Ectodermal cell (in vitro differentiated cells): ENCODE results near the gene GPR37.

ENCODE experiments used
- H3K27ac ChIP-seq: 2 replicates; pipeline ENCODE4 v1.7.0; 2013; ENCODE audit warnings: mild to moderate bottlenecking, low read depth, low read length; ENCODE audit not compliant: insufficient read depth, poor library complexity, severe bottlenecking
- H3K27me3 ChIP-seq: 2 replicates; pipeline ENCODE4 v1.7.0; 2013; ENCODE audit warnings: mild to moderate bottlenecking, low read length; ENCODE audit not compliant: insufficient read depth, control insufficient read depth, poor library complexity, severe bottlenecking
- H3K36me3 ChIP-seq: one replicate; pipeline ENCODE4 v1.7.0; 2013; ENCODE audit warnings: low read length; ENCODE audit not compliant: control insufficient read depth, insufficient read depth
- H3K4me1 ChIP-seq: one replicate; pipeline ENCODE4 v1.7.0; 2013; ENCODE audit warnings: low read length; ENCODE audit not compliant: control insufficient read depth, insufficient read depth
- H3K4me3 ChIP-seq: 2 replicates; pipeline ENCODE4 v1.7.0; 2013; ENCODE audit warnings: low read depth, low read length, control low read depth; ENCODE audit not compliant: insufficient read depth
- H3K9me3 ChIP-seq: 2 replicates; pipeline ENCODE4 v1.7.0; 2013; ENCODE audit warnings: mild to moderate bottlenecking, low read length, moderate library complexity; ENCODE audit not compliant: control insufficient read depth
- WGBS, 2 experiments: methylation state at CpG; one replicate each; pipeline ENCODE4 v1.1.7; 2013; ENCODE audit warnings: missing lambda C conversion rate in 2 of 2; 5-methylcytosine and 5-hydroxymethylcytosine counted together

Gene GPR37

GRCh38 chr7:124780608-124781007 is 15.0 kb upstream of the GPR37 start:
- Histone ChIP-seq H3K27ac (no peak overlapping the region), H3K36me3 (no peaks in the 10 kb centered on the region), H3K27me3 (no peaks in the 10 kb centered on the region), H3K4me1 (peaks cover 4% of the 10 kb centered on the region), H3K4me3 (no peak overlapping the region), H3K9me3 (no peaks in the 10 kb centered on the region)
- WGBS, 2 experiments, result 93 to 96% methylated on average over 1 of the region's 1 CpG

GRCh38 chr7:124780056-124780455 is 14.5 kb upstream of the GPR37 start:
- Histone ChIP-seq H3K27ac (no peak overlapping the region), H3K9me3 (no peaks in the 10 kb centered on the region), H3K4me3 (no peak overlapping the region), H3K36me3 (no peaks in the 10 kb centered on the region), H3K4me1 (peaks cover 4% of the 10 kb centered on the region), H3K27me3 (no peaks in the 10 kb centered on the region)

GRCh38 chr7:124779620-124780019 is 14.0 kb upstream of the GPR37 start:
- Histone ChIP-seq H3K36me3 (no peaks in the 10 kb centered on the region), H3K27ac (no peak overlapping the region), H3K27me3 (no peaks in the 10 kb centered on the region), H3K9me3 (no peaks in the 10 kb centered on the region), H3K4me1 (peaks cover 4% of the 10 kb centered on the region), H3K4me3 (no peak overlapping the region)

GRCh38 chr7:124779194-124779593 is 13.6 kb upstream of the GPR37 start:
- Histone ChIP-seq H3K36me3 (no peaks in the 10 kb centered on the region), H3K9me3 (no peaks in the 10 kb centered on the region), H3K27me3 (no peaks in the 10 kb centered on the region), H3K4me1 (peaks cover 4% of the 10 kb centered on the region), H3K4me3 (no peak overlapping the region), H3K27ac (no peak overlapping the region)
- WGBS, 2 experiments, result 86 to 93% methylated on average over 2 to 3 of the region's 3 CpGs

GRCh38 chr7:124777268-124777667 is 11.7 kb upstream of the GPR37 start:
- no peak overlapping the region for H3K4me3 ChIP-seq
- no peaks in the 10 kb centered on the region for H3K27me3 ChIP-seq
- H3K4me1 ChIP-seq, result peaks cover 4% of the 10 kb centered on the region
- no peak overlapping the region for H3K27ac ChIP-seq
- no peaks in the 10 kb centered on the region for H3K9me3 ChIP-seq
- WGBS, 2 experiments, result 80 to 88% methylated on average over 1 to 2 of the region's 2 CpGs
- no peaks in the 10 kb centered on the region for H3K36me3 ChIP-seq

- H3K27me3 ChIP-seq, result no peaks in the 10 kb centered on the region
Observed at GRCh38 chr7:124776153-124776552, 10.6 kb upstream of the GPR37 start.

GRCh38 chr7:124775422-124775821 is 9.8 kb upstream of the GPR37 start:
- Histone ChIP-seq H3K27ac (no peak overlapping the region), H3K4me3 (no peak overlapping the region), H3K9me3 (no peaks in the 10 kb centered on the region), H3K4me1 (no peaks in the 10 kb centered on the region), H3K36me3 (no peaks in the 10 kb centered on the region), H3K27me3 (no peaks in the 10 kb centered on the region)

More at GRCh38 chr7:124776153-124776552, 10.6 kb upstream of the GPR37 start:
- no peak overlapping the region for H3K4me3 ChIP-seq
- no peak overlapping the region for H3K27ac ChIP-seq
- no peaks in the 10 kb centered on the region for H3K4me1 ChIP-seq
- no peaks in the 10 kb centered on the region for H3K9me3 ChIP-seq
- WGBS, 2 experiments, result 86 to 98% methylated on average over 2 of the region's 2 CpGs
- H3K36me3 ChIP-seq, result no peaks in the 10 kb centered on the region

GRCh38 chr7:124773938-124774337 is 8.3 kb upstream of the GPR37 start:
- no peak overlapping the region for H3K27ac ChIP-seq
- H3K36me3 ChIP-seq, result no peaks in the 10 kb centered on the region
- no peaks in the 10 kb centered on the region for H3K4me1 ChIP-seq
- 93 to 99% methylated on average over 2 to 4 of the region's 4 CpGs for WGBS, 2 experiments
- no peaks in the 10 kb centered on the region for H3K9me3 ChIP-seq
- H3K27me3 ChIP-seq, result no peaks in the 10 kb centered on the region
- H3K4me3 ChIP-seq, result no peak overlapping the region

GRCh38 chr7:124773339-124773738 is 7.7 kb upstream of the GPR37 start:
- no peaks in the 10 kb centered on the region for H3K9me3 ChIP-seq
- H3K27ac ChIP-seq, result no peak overlapping the region
- no peak overlapping the region for H3K4me3 ChIP-seq
- no peaks in the 10 kb centered on the region for H3K36me3 ChIP-seq
- no peaks in the 10 kb centered on the region for H3K4me1 ChIP-seq
- 90 to 95% methylated on average over 3 of the region's 3 CpGs for whole genome bisulfite sequencing, 2 experiments
- no peaks in the 10 kb centered on the region for H3K27me3 ChIP-seq

GRCh38 chr7:124769136-124769535 is 3.5 kb upstream of the GPR37 start:
- Histone ChIP-seq H3K4me1 (no peaks in the 10 kb centered on the region), H3K36me3 (no peaks in the 10 kb centered on the region), H3K27ac (no peak overlapping the region), H3K4me3 (no peak overlapping the region), H3K27me3 (peaks cover 14% of the 10 kb centered on the region), H3K9me3 (no peaks in the 10 kb centered on the region)
- 89 to 96% methylated on average over 1 of the region's 1 CpG for WGBS, 2 experiments

GRCh38 chr7:124768525-124768924 is 2.9 kb upstream of the GPR37 start:
- no peak overlapping the region for H3K27ac ChIP-seq
- H3K27me3 ChIP-seq, result peaks cover 20% of the 10 kb centered on the region
- no peaks in the 10 kb centered on the region for H3K9me3 ChIP-seq
- 80 to 86% methylated on average over 1 of the region's 1 CpG for WGBS, 2 experiments
- no peak overlapping the region for H3K4me3 ChIP-seq
- no peaks in the 10 kb centered on the region for H3K4me1 ChIP-seq
- no peaks in the 10 kb centered on the region for H3K36me3 ChIP-seq
